ENCODE results near the gene RANBP1. TPM values are rescaled to one million over a fixed set of nuclear protein-coding genes. Genes with fewer than 3 reads are reported as not detected.

RANBP1 gene
- total RNA-seq, 2 experiments from 2014 or later = 68.1 to 72.1 TPM

DNA sequence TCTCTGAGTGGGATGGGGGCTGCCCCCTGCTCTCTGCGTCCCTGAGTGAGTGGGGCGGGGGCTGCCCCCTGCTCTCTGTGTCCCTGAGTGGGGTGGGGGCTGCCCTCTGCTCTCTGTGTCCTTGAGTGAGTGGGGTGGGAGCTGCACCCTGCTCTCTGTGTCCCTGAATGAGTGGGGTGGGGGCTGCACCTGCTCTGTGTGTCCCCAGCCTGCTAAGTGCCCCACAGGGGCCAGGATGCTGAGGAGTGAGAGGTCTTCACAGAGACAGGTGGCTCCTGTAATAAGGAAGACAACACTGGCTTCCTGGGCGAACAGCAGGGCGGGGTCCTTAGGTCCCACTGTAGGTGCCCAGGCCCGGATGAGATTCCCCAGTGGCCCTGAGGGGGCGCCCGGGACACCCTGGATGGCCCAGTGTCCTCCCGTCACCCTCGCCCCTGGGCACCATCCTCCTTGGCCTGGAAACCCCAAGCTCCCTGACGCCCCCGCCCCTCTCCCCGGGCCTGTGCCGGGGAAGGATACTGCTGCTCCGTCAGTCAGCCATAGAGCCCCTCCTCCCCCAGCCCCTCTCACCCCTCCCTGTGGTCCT is 38.8 kb downstream of the RANBP1 start:
- no peaks in the 10 kb centered on the region for H3K36me3 ChIP-seq (ENCODE audit: insufficient read depth, low read length)
- no peaks in the 10 kb centered on the region for H3K9me3 Mint-ChIP-seq
- POLR2A ChIA-PET = interaction anchor here (1.3 kb wide), 1 partner anchor 165 kb away, joined by 4 read pairs; the partner anchor contains the start of gene DGCR6L

DNA sequence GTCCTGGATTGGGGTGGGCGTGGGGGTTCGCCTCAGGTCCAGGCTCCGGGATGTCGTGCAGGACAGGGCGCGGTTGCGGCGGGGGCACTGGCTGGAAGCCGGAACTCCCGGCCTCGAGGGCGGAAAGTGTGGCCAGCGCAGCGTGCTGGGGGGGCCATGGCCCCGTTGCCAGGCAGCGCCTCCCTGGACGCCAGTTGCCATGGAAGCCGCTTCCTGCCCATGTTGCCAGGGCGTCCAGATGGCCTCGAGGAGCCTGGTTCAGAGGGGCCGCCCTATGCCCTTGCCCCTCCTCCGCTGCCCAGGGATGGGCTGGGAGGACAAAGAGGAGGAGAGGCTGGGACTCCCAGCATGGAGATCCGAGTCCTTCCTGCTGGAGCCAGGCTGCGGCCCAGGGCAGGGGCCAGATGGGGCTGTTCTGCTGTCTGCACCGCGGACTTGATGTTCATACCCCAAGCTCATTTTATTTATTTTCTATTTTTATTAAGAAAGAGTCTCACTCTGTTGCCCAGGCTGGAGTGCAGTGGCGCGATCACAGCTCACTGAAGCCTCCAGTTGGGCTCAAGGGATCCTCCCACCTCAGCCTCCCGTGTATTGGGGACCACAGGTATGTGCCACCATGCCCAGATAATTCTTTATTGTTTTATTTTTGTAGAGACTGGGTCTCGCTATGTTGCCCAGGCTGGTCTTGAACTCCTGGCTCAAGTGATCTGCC is 39.6 kb downstream of the RANBP1 start:
- no peaks in the 10 kb centered on the region for H3K36me3 ChIP-seq (ENCODE audit: insufficient read depth, low read length)
- DNase-seq (peak in 4 of 14 experiments; percentile 9 to 45 (median 34)), ATAC-seq (ENCODE audit: poor library complexity) (no peak)
- peak overlapping the region; percentile 7 for H3K4me3 ChIP-seq (ENCODE audit: low read length)
- H3K4me3 Mint-ChIP-seq = no peak overlapping the region
- peaks cover 4 to 6% of the 10 kb centered on the region in 2 experiments for H3K27me3 ChIP-seq (ENCODE audit: control insufficient read depth in 1 of 2, insufficient read depth in 2 of 2, low read length in 2 of 2)
- TF ChIP-seq, protein P1, sequence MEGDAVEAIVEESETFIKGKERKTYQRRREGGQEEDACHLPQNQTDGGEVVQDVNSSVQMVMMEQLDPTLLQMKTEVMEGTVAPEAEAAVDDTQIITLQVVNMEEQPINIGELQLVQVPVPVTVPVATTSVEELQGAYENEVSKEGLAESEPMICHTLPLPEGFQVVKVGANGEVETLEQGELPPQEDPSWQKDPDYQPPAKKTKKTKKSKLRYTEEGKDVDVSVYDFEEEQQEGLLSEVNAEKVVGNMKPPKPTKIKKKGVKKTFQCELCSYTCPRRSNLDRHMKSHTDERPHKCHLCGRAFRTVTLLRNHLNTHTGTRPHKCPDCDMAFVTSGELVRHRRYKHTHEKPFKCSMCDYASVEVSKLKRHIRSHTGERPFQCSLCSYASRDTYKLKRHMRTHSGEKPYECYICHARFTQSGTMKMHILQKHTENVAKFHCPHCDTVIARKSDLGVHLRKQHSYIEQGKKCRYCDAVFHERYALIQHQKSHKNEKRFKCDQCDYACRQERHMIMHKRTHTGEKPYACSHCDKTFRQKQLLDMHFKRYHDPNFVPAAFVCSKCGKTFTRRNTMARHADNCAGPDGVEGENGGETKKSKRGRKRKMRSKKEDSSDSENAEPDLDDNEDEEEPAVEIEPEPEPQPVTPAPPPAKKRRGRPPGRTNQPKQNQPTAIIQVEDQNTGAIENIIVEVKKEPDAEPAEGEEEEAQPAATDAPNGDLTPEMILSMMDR (IDR thresholded peaks at IDR 0.05) = no peak
- no peak overlapping the region for H3K27ac ChIP-seq (ENCODE audit: low read depth in 1 of 2, low read length in 2 of 2)
- no peaks in the 10 kb centered on the region for H3K9me3 Mint-ChIP-seq
- peaks cover 5% of the 10 kb centered on the region for H3K27me3 Mint-ChIP-seq
- intact Hi-C loops (cut with DNase I, micrococcal nuclease) = loop anchor here in 1 of 2 experiments (5.0 kb wide), 1 partner anchor 587 kb away; no protein-coding TSS in a partner anchor
- no peak overlapping the region for H3K27ac Mint-ChIP-seq
- H3K4me1 Mint-ChIP-seq (ENCODE audit: low read depth) = peaks cover 4% of the 10 kb centered on the region
- peaks cover 21% of the 10 kb centered on the region for H3K4me1 ChIP-seq (ENCODE audit: insufficient read depth, low read length)
- ChIA-PET CTCF (no interaction called here), POLR2A (interaction anchor here (1.3 kb wide), 1 partner anchor 164 kb away, joined by 4 read pairs; the partner anchor contains the start of gene DGCR6L)
- no peaks in the 10 kb centered on the region for H3K36me3 Mint-ChIP-seq (ENCODE audit: low read depth)
- H3K9me3 ChIP-seq (ENCODE audit: control insufficient read depth in 1 of 2, insufficient read depth in 1 of 2, low read length in 2 of 2) = peaks cover 0 to 10% of the 10 kb centered on the region in 2 experiments

More for the DNA sequence above, 38.8 kb downstream of the RANBP1 start:
- H3K27me3 ChIP-seq (ENCODE audit: control insufficient read depth in 1 of 2, insufficient read depth in 2 of 2, low read length in 2 of 2) = peaks cover 4 to 6% of the 10 kb centered on the region in 2 experiments
- no peak overlapping the region for H3K27ac ChIP-seq (ENCODE audit: low read depth in 1 of 2, low read length in 2 of 2)
- TF ChIP-seq, protein P1 (IDR thresholded peaks at IDR 0.05) = no peak
- H3K4me1 ChIP-seq (ENCODE audit: insufficient read depth, low read length) = peaks cover 21% of the 10 kb centered on the region
- H3K4me3 Mint-ChIP-seq = no peak overlapping the region
- H3K4me1 Mint-ChIP-seq (ENCODE audit: low read depth) = peaks cover 4% of the 10 kb centered on the region
- peaks cover 0 to 10% of the 10 kb centered on the region in 2 experiments for H3K9me3 ChIP-seq (ENCODE audit: control insufficient read depth in 1 of 2, insufficient read depth in 1 of 2, low read length in 2 of 2)
- no peak overlapping the region for H3K27ac Mint-ChIP-seq
- ATAC-seq (ENCODE audit: poor library complexity) (no peak), DNase-seq (peak in 1 of 14 experiments; percentile 32)
- intact Hi-C loops (cut with DNase I, micrococcal nuclease) = loop anchor here in 1 of 2 experiments (5.0 kb wide), 1 partner anchor 588 kb away; no protein-coding TSS in a partner anchor
- peaks cover 5% of the 10 kb centered on the region for H3K27me3 Mint-ChIP-seq
- CTCF ChIA-PET = no interaction called here
- peak overlapping the region; percentile 7 for H3K4me3 ChIP-seq (ENCODE audit: low read length)
- no peaks in the 10 kb centered on the region for H3K36me3 Mint-ChIP-seq (ENCODE audit: low read depth)

DNA sequence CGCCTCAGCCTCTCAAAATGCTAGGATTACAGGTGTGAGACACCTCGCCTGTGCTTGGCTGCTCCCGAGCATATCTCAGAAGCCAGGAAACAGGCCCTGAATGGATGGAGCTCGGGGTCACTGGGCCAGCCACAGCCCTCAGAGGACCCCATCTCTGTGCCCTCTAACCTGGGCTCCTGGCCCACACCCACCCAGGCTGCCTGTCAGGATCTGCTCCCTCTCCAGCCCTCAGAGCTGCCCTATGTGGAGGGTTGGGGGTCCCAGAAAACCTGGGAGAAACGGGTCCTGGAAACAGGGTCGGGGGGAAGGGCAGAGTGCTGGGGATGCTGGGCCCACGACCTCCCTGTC is 40.1 kb downstream of the RANBP1 start:
- POLR2A ChIA-PET = no interaction called here

More for the DNA sequence above, 40.1 kb downstream of the RANBP1 start:
- TF ChIP-seq, protein P1 (IDR thresholded peaks at IDR 0.05) = no peak
- no peak overlapping the region for H3K27ac ChIP-seq (ENCODE audit: low read depth in 1 of 2, low read length in 2 of 2)
- Mint-ChIP-seq H3K4me3 (no peak overlapping the region), H3K27me3 (peaks cover 5% of the 10 kb centered on the region), H3K9me3 (no peaks in the 10 kb centered on the region), H3K36me3 (ENCODE audit: low read depth) (no peaks in the 10 kb centered on the region), H3K4me1 (ENCODE audit: low read depth) (peaks cover 4% of the 10 kb centered on the region), H3K27ac (no peak overlapping the region)
- no peak for DNase-seq
- no peaks in the 10 kb centered on the region for H3K36me3 ChIP-seq (ENCODE audit: insufficient read depth, low read length)
- CTCF ChIA-PET = no interaction called here
- peaks cover 4 to 6% of the 10 kb centered on the region in 2 experiments for H3K27me3 ChIP-seq (ENCODE audit: control insufficient read depth in 1 of 2, insufficient read depth in 2 of 2, low read length in 2 of 2)
- H3K4me1 ChIP-seq (ENCODE audit: insufficient read depth, low read length) = peaks cover 21% of the 10 kb centered on the region
- no peak for ATAC-seq (ENCODE audit: poor library complexity)
- intact Hi-C loops (cut with DNase I, micrococcal nuclease) = loop anchor here in 1 of 2 experiments (5.0 kb wide), 1 partner anchor 586 kb away; no protein-coding TSS in a partner anchor
- H3K4me3 ChIP-seq (ENCODE audit: low read length) = no peak overlapping the region
- H3K9me3 ChIP-seq (ENCODE audit: control insufficient read depth in 1 of 2, insufficient read depth in 1 of 2, low read length in 2 of 2) = peaks cover 0 to 10% of the 10 kb centered on the region in 2 experiments
